HG02973 (cell line): ENCODE results near the gene MYT1.
"Not testable (repeated sequence)": the region's sequence is repeated elsewhere in the genome, so short reads cannot be mapped to it uniquely, and the experiment has no call there.

Source experiments
- ATAC-seq: cut with Tn5 transposase; IDR thresholded peaks from one replicate; pipeline ENCODE4 v1.9.1; 2021; ENCODE audit warnings: moderate library complexity; ENCODE audit not compliant: unreplicated experiment

Gene MYT1

GRCh38 chr20:64261138-64261537, 96.9 kb downstream of the MYT1 start:
- no peak for ATAC-seq

DNA sequence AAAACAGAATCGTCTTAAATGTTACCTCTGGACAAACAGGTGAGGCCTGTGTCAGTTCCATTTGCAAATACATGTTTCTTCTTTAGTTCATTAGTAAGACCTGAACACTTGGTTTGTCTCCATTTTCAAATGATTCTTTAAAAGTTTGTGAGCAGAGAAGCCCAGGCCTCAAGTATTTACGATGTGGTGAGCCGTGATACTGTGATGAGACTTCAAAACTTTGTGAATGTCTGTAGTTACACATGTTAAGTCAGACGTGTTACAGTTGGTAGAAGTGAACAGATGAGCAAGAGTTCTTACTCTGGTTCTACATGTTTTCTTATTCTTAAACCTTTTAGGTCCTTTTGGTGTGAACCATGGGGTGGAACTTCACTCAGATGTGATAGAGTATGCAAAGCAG, 99.8 kb downstream of the MYT1 start:
- no peak for ATAC-seq

DNA sequence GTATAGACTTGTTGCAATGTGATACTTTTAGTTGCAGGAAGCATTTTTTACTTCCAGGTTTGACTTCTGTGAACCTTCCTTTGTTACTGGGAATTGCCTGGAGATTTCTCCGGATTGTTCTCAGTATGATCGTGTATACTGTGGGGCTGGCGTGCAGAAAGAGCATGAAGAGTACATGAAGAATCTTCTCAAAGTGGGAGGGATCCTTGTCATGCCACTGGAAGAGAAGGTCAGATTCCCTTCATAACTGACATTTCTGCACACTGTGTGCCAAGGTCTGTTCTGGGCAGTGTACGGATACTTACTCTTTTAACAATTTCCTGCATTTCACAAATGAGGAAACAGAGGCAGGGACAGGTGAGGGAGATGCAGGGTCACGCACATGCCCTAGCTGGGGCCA, 100.9 kb downstream of the MYT1 start:
- no peak for ATAC-seq

DNA sequence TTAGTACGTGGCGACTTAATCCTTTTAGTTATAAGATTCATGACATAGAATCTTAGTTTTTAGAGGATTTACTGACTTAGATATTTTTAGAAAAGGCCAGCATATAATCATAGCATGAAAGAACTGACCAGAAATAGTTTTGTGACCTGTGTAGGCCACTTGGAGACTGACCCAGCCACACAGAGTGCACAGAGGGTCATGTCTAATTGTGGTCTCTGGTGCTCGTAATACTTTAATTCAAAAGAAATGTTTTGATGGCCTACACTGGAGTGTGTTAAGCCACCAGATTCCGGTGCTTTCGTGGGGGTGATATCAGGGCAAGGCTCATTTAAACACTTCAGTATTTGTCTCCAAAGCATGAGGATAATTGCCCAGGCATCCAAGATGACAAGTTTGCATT, 102.7 kb downstream of the MYT1 start:
- ATAC-seq: no peak

DNA sequence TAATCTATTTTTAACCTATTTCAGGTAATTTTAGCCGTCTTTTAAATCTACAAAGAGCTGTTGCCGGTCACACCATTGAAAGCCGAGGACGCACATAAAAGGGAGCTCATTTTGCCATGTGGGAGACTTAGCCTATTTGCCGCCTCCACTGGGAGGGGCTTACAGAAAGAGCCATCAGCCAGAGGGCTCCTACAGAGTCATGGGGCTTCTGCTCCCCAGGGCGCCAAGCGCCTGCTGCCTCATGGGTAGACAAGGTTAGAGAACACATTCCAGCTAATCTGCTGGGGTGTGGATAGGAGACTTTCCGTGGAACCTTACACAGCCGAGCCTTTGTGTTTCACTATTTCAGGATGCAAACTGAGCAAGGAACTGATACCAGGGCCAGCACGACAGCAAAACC, 103.9 kb downstream of the MYT1 start:
- no peak for ATAC-seq

DNA sequence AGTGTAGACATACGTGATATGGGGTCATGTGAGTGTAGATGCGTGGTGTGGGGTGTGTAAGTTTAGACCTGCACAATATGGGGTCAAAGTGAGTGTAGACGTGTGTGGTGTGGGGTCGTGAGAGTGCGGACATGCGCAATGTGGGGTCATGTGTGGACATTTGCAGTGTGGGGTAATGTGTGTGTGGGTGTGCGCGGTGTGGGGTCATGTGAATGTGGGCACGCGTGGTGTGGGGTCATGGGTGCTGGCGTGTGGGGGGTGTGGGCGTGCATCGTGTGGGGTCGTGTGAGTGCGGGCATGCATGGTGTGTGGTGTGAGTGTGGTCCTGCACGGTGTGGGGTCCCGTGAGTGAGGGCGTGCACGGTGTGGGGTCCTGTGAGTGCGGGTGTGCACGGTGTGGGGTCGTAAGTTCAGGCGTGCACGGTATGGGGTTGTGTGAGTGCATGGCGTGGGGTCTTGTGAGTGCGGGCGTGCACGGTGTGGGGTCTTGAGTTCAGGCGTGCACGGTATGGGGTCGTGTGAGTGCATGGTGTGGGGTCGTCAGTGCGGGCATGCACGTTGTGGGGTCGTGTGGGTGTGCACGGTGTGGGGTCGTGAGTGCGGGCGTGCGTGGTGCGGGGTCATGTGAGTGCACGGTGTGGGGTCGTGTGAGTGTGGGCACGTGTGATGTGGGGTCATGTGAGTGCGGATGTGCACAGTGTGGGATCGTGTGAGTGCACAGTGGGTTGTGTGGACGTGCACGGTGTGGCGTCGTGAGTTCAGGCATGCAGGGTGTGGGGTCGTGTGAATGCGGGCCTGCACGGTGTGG, 105.6 kb downstream of the MYT1 start:
- ATAC-seq: no peak

- ATAC-seq: no peak
These were observed 107.4 kb downstream of the MYT1 start for GRCh38 chr20:64271636-64272035.

- no peak for ATAC-seq
These were observed 108.9 kb downstream of the MYT1 start for GRCh38 chr20:64273109-64273508.

DNA sequence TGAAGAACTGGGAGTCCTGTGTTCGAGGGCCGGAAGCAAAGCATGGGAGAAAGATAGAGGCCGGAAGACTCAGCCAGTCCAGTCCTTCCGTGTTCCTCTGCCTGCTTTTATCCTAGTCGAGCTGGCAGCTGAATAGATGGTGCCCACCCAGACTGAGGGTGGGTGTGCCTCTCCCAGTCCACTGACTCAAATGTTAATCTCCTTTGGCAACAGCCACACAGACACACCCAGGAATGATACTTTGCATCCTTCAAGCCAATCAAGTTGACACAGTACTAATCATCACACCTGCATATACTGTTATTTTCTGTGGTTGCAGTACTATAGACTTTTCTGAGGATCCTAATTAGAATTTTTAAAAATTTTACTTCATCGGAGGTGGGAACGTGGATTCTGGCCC, 112.6 kb downstream of the MYT1 start:
- no peak for ATAC-seq

- ATAC-seq: no peak
These were observed 113.5 kb downstream of the MYT1 start for GRCh38 chr20:64277571-64278316.

- no peak for ATAC-seq
These were observed 114.0 kb downstream of the MYT1 start for GRCh38 chr20:64278317-64278681.

GRCh38 chr20:64279826-64280459, 115.7 kb downstream of the MYT1 start:
- no peak for ATAC-seq

GRCh38 chr20:64280460-64280843, 116.2 kb downstream of the MYT1 start:
- ATAC-seq: no peak

DNA sequence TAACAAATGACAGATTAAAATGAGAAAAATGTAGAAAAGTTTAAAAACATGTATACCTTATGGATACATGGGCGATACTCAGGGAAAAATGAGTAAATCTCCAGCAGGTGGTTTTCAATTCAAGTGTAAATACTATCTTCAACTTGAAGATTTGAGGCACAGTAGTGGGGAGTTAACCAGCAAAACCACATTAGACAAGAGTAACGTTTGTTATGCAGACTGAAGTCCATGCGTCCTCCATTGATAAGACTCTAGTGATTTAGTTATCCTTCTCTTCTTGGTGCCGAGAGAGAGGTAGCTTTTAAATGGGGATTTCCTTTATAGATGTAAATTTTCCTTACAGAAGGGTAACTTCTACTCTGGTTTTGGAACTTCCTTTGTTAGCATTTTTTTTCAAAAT, 119.4 kb downstream of the MYT1 start:
- ATAC-seq: no peak

DNA sequence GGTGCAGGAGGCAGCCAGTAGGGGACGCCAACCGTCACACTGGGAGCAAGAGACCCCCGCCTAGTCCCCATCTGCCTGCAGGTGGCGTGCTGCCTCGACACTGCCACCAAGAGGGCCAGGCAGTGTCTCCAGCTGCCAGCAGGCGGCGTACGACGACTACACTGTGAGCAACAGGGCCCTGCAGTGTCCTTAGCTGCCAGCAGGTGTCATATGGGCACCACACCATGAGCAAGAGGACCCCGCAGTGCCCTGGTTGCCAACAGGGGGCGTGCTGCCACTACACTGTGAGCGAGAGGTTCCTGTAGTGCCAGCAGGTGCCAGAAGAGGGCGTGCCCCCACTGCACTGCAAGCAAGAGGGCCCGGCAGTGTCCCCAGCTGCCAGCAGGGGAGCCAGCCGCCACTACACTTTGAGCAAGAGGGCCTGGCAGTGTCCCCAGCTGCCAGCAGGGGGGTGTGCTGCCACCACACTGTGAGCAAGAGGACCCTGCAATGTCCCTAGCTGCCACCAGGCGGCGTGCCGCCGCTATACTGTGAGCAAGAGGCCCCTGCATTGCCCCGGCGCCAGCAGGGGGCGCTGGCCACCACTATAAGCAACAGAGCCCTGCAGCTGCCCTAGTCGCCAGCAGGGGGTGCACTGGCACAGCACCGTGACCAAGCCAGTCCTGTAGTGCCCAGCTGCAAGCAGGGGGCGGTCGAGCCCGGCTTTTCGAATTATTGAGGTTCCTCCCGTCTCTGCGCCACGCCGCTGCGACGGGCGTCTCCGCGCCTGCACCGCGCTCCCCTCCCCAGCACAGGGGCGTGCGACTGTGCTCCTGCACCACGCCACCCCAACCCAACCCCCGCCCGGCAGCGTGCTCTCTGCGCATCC, 121.6 kb downstream of the MYT1 start:
- ATAC-seq: peak; percentile 93

DNA sequence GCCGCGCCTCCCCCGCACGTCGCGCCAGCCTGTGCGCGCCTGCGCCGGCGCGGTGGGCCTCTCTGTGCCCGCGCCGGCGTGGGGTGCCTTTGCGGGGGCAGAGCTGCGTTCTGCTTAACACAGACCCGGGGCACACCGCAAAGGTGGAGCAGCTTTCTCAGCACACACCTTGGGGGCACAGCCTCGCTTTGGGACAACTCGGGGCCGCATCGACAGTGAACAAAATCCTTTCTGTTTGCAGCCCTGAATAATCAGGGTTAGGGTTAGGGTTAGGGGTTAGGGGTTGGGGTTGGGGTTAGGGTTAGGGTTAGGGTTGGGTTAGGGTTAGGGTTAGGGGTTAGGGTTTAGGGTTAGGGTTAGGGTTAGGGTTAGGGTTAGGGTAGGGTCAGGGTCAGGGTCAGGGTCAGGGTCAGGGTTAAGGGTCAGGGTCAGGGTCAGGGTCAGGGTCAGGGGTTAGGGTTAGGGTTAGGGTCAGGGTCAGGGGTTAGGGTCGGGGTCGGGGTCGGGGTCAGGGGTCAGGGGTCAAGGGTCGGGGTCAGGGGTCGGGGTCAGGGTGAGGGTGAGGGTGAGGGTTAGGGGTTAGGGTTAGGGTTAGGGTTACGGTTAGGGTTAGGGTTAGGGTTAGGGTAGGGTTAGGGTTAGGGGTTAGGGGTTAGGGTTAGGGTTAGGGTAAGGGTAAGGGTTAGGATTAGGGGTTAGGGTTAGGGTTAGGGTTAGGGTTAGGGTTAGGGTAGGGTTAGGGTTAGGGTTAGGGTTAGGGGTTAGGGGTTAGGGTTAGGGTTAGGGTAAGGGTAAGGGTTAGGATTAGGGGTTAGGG, 122.4 kb downstream of the MYT1 start:
- not testable (repeated sequence) for ATAC-seq

GRCh38 chr20:64287264-64287590, 123.0 kb downstream of the MYT1 start:
- ATAC-seq: not testable (repeated sequence)
